ENCODE measurements around the gene IGSF1.

DNA sequence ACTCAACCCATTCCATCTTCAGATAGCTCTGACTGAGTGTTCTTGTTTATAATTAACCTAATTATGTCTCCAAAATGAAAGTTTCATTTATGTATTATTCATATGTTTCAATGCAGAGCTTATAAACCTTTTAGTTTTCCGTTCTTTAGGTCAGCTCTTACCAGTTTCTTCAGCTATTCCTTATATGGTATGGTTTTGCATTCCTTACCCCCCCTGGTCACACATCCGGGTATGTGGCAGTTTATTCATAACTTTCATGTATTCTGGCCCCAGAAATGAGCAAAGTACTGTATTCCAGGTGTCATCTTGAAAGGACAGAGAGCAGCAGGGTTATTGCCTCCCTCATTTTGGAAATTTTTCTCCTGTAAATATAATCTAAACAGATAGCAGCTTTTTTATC, 16.8 kb upstream of the IGSF1 start:
- TF ChIP-seq, protein P1, sequence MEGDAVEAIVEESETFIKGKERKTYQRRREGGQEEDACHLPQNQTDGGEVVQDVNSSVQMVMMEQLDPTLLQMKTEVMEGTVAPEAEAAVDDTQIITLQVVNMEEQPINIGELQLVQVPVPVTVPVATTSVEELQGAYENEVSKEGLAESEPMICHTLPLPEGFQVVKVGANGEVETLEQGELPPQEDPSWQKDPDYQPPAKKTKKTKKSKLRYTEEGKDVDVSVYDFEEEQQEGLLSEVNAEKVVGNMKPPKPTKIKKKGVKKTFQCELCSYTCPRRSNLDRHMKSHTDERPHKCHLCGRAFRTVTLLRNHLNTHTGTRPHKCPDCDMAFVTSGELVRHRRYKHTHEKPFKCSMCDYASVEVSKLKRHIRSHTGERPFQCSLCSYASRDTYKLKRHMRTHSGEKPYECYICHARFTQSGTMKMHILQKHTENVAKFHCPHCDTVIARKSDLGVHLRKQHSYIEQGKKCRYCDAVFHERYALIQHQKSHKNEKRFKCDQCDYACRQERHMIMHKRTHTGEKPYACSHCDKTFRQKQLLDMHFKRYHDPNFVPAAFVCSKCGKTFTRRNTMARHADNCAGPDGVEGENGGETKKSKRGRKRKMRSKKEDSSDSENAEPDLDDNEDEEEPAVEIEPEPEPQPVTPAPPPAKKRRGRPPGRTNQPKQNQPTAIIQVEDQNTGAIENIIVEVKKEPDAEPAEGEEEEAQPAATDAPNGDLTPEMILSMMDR (IDR thresholded peaks at IDR 0.05): no peak
- TF ChIP-seq POLR2A (IDR thresholded peaks at IDR 0.05): no peak
- no peak for TF ChIP-seq POLR2AphosphoS5 (IDR thresholded peaks at IDR 0.05)

Measured in transverse colon (tissue), 4 donors.